Skin epidermis (tissue), 12 donors: Measurements from ENCODE around the gene ACE.

ENCODE experiments used
- H3K27ac ChIP-seq, 21 experiments: fragments of 200-600 bp; sonication (generic) in 11 of 21; one replicate each; pipeline ENCODE4 v1.5.0; 2020; ENCODE audit warnings: mild to moderate bottlenecking in 3 of 21, inconsistent platforms in 2 of 21, moderate library complexity in 2 of 21
- H3K4me3 ChIP-seq, 7 experiments: fragments of 200-600 bp; sonication (generic) in 2 of 7; one replicate each; pipeline ENCODE4 v1.5.0; 2020; ENCODE audit warnings: inconsistent platforms in 2 of 7, mild to moderate bottlenecking in 2 of 7, moderate library complexity in 1 of 7

ACE gene

DNA sequence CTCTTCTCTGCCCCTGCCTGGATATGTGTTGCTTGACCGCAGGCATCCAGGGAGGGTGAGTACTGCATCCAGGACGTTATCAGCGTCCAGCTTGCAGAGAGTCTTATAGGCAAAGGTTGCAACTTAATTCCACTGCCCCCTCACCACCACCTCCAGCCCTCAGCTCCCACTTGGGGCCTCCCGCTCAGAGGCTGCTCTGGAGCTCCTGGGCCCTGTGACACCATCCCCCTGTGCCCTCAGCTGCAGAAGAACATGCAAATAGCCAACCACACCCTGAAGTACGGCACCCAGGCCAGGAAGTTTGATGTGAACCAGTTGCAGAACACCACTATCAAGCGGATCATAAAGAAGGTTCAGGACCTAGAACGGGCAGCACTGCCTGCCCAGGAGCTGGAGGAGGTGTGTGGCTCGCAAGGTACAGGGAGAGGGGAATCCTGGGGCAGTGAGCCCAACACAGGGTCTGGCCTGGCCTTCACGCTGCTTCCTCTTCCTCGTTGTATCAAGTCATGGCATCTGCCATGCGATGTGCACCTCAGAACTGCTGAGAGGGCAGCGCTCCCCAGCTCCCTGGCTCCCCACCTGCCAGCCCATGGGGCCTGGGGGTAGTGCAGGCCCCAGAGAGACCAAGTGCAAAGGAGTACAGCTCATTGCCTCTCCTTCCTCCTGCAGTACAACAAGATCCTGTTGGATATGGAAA lies 9.6 kb downstream of the ACE start:
- no peak overlapping the region for H3K27ac ChIP-seq
- H3K4me3 ChIP-seq = no peak overlapping the region

DNA sequence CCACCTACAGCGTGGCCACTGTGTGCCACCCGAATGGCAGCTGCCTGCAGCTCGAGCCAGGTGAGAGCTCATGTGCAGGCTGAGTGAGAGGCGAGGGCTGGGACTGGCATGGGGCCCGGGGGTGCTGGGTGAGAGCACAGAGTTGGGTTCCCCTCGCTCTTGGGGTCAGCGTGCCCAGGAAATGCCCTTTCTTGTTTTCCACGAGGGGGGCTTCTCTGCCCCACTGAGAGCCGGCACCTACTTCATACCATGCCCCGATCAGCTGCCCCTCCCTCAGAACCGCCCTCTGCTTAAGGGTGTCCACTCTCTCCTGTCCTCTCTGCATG lies 10.1 kb downstream of the ACE start:
- Histone ChIP-seq H3K27ac (no peak overlapping the region), H3K4me3 (no peak overlapping the region)

DNA sequence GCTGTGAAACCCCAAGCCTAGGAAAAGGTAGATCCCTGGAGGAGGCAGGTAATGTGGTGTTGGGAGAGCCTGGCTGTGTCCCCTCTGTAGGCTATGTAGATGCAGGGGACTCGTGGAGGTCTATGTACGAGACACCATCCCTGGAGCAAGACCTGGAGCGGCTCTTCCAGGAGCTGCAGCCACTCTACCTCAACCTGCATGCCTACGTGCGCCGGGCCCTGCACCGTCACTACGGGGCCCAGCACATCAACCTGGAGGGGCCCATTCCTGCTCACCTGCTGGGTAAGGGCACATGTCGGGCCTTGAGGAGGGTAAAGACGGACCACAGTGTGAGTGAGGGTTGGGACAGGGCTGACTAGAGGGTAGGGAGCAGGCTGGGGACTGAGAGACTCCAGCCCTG lies 12.0 kb downstream of the ACE start:
- Histone ChIP-seq H3K4me3 (no peak overlapping the region), H3K27ac (no peak overlapping the region)

DNA sequence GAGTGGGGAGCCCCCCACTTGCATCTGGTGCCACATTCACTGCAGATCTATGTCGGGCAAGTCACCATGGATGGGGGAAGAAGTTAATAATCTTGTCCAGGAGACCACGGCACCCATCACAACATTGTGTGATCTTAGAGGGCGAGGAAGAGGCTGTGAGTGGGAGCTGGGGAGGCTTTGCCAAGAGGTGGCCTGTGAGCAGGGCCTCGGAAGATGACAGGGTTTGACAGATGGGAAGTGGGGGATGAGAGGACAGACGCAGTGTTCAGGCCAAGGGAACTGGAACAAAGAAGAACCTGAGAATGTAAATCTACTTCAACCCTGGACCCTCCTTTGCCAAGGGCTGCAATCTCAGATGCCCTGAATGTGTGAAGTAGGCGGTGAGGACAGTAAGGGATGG lies 12.4 kb downstream of the ACE start:
- Histone ChIP-seq H3K27ac (no peak overlapping the region), H3K4me3 (no peak overlapping the region)

DNA sequence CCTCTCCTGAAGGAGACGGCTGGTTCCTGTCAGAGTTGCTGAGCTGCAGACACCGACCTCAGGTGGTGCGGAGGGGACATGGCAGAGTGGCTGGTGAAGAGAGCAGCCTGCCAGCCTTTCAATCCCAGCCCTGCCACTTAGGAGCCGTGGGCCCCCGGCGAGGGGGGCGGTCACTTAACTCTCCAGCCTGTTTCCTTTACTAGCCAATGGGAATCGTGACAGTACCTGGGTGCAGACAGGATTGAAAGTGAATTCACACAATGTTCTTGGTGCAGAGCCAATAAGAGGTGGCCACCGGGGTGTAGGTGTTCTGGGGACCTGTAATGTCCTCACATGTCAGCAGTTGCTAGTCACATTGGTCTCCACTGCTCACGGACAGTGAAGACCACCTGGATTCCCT lies 13.5 kb downstream of the ACE start:
- Histone ChIP-seq H3K4me3 (no peak overlapping the region), H3K27ac (no peak overlapping the region)

DNA sequence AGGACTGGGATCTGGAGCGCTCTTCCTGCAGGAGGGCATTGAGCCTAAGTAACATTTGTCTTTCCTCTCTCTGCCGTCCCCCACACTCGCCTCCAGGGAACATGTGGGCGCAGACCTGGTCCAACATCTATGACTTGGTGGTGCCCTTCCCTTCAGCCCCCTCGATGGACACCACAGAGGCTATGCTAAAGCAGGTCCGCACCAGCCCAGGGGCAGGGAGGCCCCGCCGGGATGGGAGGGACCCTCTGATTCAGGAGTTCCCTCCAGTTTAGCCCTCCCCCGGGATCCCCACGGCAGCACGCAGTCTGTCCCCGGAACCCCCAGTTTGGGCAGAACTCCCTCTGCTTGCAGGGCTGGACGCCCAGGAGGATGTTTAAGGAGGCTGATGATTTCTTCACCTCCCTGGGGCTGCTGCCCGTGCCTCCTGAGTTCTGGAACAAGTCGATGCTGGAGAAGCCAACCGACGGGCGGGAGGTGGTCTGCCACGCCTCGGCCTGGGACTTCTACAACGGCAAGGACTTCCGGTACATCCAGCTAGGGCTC lies 14.1 kb downstream of the ACE start:
- Histone ChIP-seq H3K4me3 (no peak overlapping the region), H3K27ac (no peak overlapping the region)

DNA sequence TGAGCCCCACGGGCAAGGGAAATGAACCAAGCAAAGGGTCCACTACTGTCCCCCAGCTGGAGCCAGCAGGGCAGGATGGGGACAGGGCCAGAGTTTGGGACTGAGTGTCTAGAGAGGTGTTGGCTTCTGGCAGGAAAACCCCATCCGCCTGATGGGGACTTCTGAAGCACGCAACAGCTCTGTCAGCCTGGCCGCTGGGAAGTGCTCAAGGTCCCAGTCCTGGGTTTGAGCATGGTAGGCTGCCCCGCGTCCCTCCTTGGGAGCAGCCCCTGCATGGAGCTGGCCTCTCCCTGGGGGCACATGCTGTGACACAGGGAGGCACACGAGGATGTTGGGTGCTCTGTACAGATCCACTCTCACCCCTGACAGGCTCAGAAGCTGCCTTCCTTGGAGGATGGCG lies 14.6 kb downstream of the ACE start:
- H3K27ac ChIP-seq = no peak overlapping the region
- H3K4me3 ChIP-seq = no peak overlapping the region

DNA sequence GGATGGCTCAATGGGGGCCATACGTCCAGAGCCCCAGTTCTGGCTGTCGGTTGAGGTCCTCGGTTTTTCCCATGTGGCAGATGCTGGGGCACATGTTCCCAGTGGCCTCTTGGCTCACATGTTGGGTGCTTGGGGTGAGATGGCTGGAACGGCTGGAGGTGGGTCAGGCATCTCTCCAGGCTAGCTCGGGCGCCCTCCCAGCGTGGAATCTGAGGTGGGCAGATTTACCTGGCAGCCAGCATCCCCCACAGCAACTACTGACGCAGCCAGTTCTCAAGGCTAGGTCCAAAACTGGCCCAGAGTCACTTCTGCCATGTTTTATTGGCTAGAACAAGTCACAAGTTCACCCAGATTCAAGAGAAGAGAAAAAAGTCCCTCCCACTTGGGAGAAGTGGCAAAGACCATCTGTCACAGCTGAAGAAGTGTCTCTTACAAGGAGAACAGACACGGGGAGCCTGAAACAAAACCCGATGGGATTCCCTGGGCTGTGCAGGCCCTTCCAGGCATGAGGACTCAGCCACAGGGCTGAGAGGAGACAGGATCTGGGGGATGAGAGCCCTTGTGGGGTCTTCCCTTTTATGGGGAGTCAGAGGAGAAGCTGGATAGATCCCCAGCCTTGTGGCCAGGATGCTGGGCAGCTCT lies 15.2 kb downstream of the ACE start:
- no peak overlapping the region for H3K27ac ChIP-seq
- no peak overlapping the region for H3K4me3 ChIP-seq

DNA sequence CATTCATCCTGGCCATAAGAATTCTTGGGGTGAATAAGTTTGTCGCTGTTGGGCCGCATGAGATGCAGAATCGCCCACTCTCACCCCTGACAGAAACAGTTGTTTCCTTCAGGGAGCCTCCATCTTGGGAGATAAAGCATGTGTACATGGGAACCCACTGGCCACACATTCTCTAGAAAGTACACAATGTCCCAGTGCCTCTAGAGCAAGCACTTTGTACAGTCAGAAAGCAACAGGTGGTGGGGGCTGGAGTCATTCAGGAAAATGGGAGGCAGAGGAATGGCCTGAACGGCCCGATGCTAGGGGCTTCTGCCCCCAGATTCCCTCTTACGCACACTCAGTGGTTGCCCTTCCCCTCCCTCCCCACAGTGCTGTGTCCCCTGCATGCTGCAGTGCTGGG lies 16.1 kb downstream of the ACE start:
- H3K4me3 ChIP-seq = no peak overlapping the region
- no peak overlapping the region for H3K27ac ChIP-seq

DNA sequence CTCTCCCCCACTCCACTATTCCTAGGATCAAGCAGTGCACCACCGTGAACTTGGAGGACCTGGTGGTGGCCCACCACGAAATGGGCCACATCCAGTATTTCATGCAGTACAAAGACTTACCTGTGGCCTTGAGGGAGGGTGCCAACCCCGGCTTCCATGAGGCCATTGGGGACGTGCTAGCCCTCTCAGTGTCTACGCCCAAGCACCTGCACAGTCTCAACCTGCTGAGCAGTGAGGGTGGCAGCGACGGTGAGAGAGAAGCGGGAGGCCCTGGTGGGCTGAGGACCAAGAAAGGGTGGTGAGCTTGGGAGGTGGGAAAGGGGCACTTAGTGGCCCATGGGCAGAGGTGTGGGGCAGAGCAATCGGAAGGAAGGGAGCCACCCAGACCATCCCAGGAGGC lies 16.6 kb downstream of the ACE start:
- no peak overlapping the region for H3K4me3 ChIP-seq

DNA sequence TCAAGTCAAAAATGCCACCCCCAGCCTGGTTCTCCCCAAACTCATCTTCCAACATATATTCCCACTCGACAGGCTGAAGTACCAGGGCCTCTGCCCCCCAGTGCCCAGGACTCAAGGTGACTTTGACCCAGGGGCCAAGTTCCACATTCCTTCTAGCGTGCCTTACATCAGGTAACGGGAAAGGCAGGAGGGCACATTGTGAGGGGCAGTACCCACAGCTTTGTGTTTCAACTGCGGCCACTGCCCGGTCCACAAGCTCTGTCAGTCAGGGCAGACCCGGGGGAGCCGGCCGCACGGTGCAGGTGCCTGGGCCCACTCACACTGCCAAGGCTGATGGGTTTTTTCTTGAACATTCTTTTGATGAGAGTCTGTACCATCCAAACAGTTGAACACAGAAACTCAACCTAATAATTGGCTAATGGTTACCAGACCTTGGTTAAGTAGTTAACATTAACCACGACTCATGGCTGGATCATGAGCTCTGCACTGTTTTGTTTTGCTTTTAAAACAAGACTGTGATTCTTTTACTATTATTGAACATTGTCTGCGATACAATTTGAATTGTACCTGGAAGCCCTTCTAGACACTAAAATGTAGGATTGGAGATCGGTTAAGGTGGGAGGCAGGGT lies 17.6 kb downstream of the ACE start:
- Histone ChIP-seq H3K27ac (no peak overlapping the region), H3K4me3 (no peak overlapping the region)

More for the DNA sequence above, 16.6 kb downstream of the ACE start:
- H3K27ac ChIP-seq = no peak overlapping the region

DNA sequence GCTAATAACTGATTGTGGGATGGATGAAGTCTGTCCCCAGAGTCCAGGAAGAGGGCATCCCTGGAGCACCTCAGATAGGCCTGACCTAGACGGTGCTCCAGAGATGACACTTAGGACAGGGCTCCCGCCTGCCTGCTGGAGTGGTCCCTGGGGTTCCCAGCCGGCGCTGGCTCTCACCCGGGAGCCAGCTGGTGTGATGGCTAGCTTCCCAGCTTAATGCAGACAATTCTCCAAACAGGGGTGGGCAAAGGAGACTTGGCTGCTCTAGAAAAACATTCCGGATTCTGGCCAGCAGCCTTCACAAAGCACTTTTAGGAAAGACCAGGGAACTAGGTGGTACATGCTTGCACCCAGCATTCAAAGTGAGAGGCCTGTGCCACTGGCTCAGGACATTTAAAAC lies 18.6 kb downstream of the ACE start:
- no peak overlapping the region for H3K4me3 ChIP-seq
- no peak overlapping the region for H3K27ac ChIP-seq

DNA sequence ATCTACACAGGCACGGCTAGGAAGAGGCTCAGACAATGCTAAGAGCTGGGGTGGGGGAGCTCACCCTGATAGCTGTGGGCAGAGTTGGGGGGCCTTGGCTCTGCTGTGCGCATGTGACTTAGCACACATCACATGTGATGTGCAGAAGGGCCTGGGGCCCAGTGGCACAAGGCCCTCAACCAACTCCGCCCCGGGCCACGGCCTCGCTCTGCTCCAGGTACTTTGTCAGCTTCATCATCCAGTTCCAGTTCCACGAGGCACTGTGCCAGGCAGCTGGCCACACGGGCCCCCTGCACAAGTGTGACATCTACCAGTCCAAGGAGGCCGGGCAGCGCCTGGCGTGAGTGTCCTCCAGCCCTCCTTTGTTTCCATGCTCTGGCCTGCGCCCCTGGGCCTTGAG lies 19.3 kb downstream of the ACE start:
- H3K4me3 ChIP-seq = no peak overlapping the region
- no peak overlapping the region for H3K27ac ChIP-seq

DNA sequence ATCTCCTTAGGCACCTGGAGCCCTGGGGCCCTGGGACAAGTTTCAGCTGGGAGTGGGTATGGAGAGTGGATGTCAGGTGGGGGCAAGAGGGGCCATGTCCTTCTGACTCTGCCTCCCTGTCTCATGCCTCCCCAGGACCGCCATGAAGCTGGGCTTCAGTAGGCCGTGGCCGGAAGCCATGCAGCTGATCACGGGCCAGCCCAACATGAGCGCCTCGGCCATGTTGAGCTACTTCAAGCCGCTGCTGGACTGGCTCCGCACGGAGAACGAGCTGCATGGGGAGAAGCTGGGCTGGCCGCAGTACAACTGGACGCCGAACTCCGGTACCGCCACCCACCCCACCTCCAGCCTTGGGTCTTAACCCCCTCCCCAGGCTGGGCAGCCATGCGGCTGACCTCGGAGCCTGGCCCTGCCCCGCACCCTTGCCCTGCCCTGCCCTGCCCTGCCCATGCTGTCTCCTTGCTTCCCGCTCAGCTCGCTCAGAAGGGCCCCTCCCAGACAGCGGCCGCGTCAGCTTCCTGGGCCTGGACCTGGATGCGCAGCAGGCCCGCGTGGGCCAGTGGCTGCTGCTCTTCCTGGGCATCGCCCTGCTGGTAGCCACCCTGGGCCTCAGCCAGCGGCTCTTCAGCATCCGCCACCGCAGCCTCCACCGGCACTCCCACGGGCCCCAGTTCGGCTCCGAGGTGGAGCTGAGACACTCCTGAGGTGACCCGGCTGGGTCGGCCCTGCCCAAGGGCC lies 20.0 kb downstream of the ACE start:
- Histone ChIP-seq H3K27ac (no peak overlapping the region), H3K4me3 (no peak overlapping the region)

DNA sequence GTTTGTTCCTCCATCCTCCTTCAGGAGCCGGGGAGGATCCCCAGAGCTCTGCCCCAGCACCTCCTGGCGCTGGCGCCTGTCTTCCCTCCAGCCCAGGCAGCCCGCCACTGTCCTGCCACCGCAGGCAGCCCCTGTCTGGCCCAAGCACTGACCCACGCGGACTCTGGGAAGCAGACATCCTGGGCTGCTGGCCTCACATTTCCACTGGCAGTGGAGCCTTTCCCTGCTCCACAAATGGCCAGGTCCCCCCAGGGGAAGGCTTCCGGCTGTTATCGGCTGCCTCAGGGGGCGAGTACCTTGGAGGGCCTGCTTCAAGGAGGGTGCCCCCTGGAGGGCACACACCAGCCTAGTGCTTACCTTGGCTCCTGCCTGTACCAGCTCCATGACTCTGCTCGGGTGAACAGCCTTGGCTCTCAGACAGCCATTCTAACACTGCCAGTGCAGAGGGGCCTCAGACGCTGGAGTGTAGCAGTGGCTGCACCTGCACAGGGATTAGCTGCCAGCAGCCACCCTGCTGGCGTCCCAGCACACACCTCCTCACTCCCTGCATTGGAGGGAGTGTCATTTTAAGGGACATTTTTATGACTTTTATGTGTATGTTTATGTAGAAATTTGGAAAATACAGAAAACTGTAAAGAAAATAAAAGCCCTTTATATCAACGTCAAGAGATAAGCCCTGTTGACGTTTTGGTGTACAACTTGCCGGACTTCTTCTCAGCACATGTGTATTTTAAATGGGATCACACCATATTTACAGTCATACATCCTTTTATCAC lies 21.0 kb downstream of the ACE start:
- no peak overlapping the region for H3K27ac ChIP-seq
- no peak overlapping the region for H3K4me3 ChIP-seq

DNA sequence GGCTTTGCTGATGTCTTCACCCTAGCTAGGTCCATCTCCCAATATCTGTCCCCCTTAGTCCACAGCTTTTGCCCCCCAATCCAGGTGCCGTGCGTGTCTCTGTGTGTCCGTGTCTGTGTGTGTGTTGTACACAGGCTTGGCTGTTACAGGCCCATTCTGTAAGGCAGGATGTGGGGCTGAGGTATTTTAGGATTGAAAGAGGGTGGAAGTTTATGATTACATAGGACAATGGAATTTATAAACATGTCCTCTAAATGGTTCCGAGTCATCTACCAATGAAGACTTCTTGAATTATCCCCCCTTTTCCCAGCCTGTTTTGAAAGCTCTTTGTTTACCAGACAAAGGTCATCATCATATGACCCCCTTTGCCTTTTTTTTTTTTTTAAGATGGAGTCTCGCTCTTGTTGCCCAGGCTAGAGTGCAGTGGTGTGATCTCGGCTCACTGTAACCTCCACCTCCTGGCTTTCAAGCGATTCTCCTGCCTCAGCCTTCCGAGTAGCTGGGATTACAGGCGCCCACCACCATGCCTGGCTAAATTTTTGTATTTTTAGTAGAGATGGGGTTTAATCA lies 21.9 kb downstream of the ACE start:
- H3K27ac ChIP-seq = no peak overlapping the region

DNA sequence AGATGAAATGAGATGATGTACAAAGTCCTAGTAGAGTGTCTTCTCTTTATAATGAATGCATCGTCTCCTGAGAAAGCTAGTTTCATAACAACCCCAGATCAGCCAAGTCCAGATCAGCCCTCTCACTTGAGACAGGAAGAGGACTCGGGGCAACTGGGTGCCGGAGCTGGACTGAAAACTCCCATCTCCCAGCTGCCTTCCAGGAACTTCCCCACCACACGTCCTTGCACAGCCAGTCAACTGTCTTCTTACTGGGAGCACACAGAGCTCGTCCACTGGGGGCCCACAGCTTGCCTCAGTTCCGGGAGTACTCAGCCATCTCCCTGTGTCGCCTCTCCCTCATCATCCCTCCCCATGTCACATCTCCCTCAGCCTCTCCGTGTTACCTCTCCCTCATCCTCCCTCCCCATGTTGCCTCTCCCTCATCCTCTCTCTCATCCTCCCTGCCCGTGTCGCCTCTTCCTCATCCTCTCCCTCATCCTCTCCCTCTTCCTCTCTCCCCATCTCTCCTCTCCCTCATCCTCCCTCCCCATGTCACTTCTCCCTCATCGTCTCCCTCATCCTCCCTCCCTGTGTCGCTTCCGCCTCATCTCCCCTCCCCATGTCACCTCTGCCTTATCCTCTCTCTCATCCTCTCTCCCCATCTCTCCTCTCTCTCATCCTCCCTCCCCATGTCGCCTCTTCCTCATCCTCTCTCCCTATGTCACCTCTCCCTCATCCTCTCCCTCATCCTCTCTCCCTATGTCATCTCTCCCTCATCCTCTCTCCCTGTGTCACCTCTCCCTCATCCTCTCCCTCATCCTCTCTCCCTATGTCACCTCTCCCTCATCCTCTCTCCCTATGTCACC lies 23.9 kb downstream of the ACE start:
- no peak overlapping the region for H3K4me3 ChIP-seq
- no peak overlapping the region for H3K27ac ChIP-seq

More for the DNA sequence above, 21.9 kb downstream of the ACE start:
- no peak overlapping the region for H3K4me3 ChIP-seq

DNA sequence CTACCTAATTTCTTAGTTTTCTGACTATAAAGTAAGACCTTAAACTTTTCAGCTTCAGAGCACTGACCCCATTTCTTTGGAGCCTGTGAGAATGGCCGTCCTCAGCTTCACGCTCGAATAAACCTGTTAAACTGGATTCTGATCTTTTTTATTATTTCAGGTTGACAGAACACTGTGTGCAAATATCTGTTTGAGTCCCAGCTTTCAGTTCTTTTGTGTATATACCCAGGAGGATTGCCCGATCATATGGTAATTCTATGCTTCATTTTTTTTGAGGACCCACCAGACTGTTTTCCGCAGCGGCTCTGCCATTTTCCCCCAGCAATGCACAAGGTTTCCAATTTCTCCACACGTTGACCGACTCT lies 26.5 kb downstream of the ACE start:
- Histone ChIP-seq H3K27ac (peak overlapping the region in 4 of 21 experiments; percentile 0 to 39 (median 17)), H3K4me3 (no peak overlapping the region)

DNA sequence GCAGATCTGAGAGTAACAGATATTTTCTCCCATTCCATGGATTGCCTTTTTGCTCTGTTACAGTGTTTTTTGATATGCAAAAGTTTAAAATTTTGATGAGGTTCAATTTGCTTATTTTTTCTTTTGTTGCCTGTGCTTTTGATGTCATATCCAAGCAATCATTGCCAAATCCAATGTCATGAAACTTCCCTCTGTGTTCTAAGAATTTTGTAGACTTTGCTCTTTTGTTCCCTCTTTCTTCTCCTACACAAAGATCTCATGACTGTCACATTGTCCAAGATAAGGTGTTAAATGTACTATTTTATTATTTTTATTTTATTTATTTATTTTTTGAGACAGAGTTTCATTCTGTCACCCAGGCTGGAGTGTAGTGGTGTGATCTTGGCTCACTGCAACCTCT lies 27.4 kb downstream of the ACE start:
- no peak overlapping the region for H3K4me3 ChIP-seq
- H3K27ac ChIP-seq = no peak overlapping the region
